Stimulated activated CD4-positive, alpha-beta T cell treated with anti-CD3 and anti-CD28 coated beads, TNF-alpha, amount 100 ng/mL, for 48 hours (primary cell): ENCODE results near the gene RPS8.
"Not testable (repeated sequence)": the region's sequence is repeated elsewhere in the genome, so short reads cannot be mapped to it uniquely, and the experiment has no call there.

Experiments
- DNase-seq, 3 donors: peaks; one replicate each; pipeline ENCODE4 v3.0.0-alpha.2; 2020; ENCODE audit warnings: low read depth in 3 of 3

Gene RPS8

GRCh38 chr1:44820328-44821239, 45.2 kb downstream of the RPS8 start:
- DNase-seq, result no peak

GRCh38 chr1:44821240-44821715, 45.9 kb downstream of the RPS8 start:
- no peak for DNase-seq

- no peak for DNase-seq
Observed at GRCh38 chr1:44822131-44822701, 46.9 kb downstream of the RPS8 start.

DNA sequence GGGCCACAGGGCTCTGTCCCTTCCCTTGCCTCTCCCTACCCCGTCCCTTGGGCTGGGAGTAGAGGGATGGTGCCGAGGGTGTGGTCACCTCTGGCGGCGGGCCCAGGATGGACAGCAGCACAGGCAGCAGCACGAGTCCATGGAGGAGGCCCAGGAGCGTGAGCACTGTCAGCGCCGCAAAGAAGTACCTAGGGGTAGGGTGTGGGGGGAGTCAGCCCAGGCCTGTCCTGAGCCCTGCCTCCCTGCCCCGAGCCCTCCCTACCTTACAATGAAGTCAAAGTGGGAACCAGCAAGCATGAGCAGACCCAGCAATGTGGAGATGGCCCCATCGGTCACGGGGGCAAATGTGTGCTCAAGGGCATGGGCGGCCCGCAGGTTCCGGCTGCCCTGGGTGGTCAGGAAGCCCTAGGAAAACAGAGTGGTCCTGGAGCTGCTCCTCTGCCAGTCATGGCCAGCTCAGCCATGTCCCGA, 47.7 kb downstream of the RPS8 start:
- DNase-seq, result no peak

DNA sequence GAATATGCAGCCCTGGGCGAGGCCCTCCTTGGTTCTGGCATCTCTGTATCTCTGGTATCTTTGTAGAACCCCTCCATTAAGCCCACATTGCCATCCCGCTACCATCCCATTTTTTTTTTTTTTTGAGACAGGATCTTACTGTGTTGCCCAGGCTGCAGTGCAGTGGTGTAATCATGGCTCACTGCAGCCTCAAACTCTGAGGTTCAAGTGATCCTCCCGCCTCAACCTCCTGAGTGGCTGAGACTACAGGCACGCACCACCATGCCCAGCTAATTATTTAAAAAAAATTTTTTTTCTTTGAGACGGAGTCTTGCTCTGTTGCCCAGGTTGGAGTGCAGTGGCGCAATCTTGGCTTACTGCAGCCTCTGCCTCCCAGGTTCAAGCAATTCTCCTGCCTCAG, 49.1 kb downstream of the RPS8 start:
- not testable (repeated sequence) for DNase-seq

DNA sequence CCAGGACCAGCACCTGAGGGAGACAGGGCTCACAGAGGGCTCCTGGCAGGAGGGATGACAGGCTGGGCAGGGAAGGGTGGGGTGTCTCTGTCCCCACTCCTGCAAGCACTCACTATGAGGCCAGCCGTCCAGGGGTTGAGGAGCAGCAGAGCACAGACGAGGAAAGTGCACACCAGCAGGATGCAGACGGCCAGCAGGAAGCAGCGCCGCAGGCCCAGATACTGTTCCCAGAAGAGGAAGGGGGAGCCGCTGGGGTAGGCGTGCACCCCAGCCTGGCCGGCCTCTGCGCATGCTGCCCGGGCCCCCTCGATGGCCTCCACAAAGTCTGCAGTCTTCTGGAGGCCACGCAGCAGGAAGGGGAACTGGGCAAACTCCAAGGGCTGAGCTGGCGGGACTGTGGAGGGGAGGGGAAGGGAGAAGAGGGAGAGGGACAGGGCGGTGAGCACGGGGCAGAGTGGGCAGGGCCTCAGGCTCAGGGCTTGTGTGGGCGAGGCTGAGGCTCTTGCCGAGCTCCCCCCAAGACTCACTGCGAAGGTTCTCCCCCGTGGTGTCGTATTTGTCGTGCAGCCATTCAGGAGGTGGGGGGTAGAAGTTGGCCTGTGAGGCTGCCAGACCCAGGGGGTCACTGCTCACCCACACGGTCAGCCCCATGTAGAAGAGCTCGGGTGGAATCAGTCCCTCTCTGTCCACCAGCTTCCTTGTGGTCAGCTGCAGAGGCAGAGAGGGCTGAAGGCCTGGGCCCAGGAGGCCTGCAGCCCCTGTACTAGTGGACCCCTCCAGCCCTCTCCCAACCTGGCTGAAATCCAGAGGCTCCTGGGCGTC, 51.2 kb downstream of the RPS8 start:
- no peak for DNase-seq

DNA sequence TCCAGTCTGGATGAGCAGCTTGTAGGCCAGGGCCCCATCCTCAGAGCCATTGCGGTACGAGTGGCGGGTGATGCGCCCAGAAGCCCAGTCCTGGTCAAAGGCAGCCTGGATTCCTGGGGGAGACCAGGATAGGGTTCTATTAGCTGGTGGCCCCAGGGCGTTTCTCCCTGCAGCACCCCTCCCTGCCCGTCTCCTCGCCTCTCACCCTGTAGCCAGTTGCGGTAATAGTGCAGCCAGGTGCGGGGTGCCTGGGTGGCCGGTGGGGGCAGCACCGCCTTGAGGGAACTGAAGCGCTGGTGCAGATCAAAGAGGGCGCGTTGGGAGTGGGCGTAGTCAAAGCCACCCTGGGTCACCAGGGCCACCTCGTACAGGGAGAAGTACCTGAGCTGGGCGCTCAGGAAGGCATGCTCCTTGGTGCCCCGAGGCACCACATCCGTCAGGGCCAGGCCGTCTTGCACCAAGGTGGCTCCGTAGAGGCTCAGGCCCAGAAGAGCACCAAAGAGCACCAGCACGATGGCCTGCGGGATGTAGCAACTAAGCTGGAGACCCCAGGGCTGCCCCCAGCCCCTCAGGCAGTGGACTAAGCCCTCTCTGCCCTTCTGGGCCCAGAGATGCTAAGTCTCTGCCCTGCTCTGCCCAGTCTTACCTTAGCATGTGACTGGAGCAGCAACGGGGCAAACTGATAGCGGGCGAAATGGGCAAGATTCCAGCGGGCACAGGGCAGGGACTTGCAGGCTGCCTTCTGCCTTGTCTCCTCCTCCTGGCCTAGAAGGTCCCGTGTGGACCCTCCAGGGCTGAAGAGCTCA, 52.1 kb downstream of the RPS8 start:
- DNase-seq, result no peak

DNA sequence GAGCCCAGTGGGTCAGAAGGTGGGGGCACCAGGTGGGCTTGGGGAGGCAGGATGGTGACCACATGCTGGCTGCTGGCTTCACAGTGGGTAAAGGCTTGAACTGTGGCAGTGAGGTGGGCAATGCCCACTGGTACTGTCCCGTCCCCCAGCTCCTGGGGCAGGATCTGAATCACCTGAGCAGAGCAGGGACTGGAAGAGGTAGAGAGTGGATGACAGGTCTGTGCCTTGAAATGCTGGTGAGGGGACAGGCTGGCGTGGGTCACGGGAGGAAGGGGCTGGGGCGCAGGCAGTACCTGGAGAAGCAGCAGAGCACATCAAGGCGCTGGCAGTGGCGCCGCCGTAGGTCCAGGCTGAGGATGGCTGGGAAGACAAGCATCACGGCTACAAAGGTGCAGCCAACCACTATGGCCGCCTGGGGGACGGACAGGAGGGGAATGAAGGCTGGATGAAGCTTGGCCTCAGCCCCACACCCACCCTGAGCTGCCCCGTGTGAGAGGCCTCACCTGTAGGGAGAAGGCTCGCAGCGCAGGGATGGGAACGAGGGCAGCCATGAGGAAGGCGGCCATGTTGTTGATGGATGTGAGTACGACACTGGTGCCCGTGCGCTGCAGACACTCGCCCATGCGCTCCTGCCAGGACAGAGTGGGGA, 52.8 kb downstream of the RPS8 start:
- DNase-seq, result no peak
